Tibial nerve (tissue), 4 donors: ENCODE measurements around the gene TACO1.

Experiments
- CTCF ChIP-seq, 5 experiments: fragments of 200-600 bp in 3 of 5; fragments of 450-650 bp in 2 of 5; sonication (generic) in 3 of 5; IDR thresholded peaks; one replicate each; pipeline ENCODE4 v1.5.1; 2016 to 2019; ENCODE audit warnings: antibody characterized with exemption in 5 of 5, mild to moderate bottlenecking in 3 of 5, moderate library complexity in 2 of 5
- EP300 ChIP-seq, 2 donors: sonication (generic); formaldehyde crosslinking; IDR thresholded peaks; one replicate each; pipeline ENCODE4 v1.6.1; 2017; ENCODE audit warnings: antibody characterized with exemption in 2 of 2, mild to moderate bottlenecking in 1 of 2
- POLR2A ChIP-seq, 2 donors: fragments of 450-650 bp; IDR thresholded peaks; one replicate each; pipeline ENCODE4 v1.6.1; 2017; ENCODE audit warnings: antibody characterized with exemption in 2 of 2, mild to moderate bottlenecking in 2 of 2, moderate library complexity in 2 of 2

GRCh38 chr17:63622574-63623390 is 22.1 kb downstream of the TACO1 start:
- TF ChIP-seq POLR2A (IDR thresholded peaks at IDR 0.05) (no peak), EP300 (IDR thresholded peaks at IDR 0.05) (peak in 1 of 2 donors; percentile 51), CTCF (IDR thresholded peaks at IDR 0.05) (no peak)
